T1000 (cell line): ENCODE results near the gene NPB.
A peak's percentile ranks its signal among the peaks of the same experiment; 100 is the strongest.

Source experiments
- DNase-seq: peaks from one replicate; lab custom pipeline; 2025; ENCODE audit warnings: mixed read lengths; lab: John Stamatoyannopoulos, UW

NPB gene

DNA sequence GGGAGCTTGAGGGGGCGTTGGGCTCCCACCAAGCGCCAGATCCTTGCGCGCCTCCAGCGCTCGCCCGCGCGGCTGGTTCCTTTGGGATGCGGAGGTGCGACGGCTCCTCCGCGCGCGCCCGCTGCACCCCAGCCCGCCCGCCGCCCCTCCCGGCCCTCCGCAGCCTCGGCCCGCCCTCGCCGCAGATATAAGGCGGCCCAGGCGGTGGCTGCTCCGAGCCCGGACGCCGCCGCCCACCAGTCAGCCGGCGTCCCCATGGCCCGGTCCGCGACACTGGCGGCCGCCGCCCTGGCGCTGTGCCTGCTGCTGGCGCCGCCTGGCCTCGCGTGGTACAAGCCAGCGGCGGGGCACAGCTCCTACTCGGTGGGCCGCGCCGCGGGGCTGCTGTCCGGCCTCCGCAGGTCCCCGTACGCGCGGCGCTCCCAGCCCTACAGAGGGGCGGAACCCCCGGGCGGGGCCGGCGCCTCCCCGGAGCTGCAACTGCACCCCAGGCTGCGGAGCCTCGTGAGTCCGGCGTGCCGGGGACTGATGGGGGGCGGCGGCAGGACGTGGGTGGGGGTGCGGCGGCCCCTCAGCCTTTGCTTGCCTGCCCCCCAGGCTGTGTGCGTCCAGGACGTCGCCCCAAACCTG, at the start of gene NPB:
Gene NPB, plus strand, starts transcription at position 216 of the 630 bp plus-strand sequence. Its CDS starts 40 bp downstream, at position 256.
- DNase-seq = no peak

DNA sequence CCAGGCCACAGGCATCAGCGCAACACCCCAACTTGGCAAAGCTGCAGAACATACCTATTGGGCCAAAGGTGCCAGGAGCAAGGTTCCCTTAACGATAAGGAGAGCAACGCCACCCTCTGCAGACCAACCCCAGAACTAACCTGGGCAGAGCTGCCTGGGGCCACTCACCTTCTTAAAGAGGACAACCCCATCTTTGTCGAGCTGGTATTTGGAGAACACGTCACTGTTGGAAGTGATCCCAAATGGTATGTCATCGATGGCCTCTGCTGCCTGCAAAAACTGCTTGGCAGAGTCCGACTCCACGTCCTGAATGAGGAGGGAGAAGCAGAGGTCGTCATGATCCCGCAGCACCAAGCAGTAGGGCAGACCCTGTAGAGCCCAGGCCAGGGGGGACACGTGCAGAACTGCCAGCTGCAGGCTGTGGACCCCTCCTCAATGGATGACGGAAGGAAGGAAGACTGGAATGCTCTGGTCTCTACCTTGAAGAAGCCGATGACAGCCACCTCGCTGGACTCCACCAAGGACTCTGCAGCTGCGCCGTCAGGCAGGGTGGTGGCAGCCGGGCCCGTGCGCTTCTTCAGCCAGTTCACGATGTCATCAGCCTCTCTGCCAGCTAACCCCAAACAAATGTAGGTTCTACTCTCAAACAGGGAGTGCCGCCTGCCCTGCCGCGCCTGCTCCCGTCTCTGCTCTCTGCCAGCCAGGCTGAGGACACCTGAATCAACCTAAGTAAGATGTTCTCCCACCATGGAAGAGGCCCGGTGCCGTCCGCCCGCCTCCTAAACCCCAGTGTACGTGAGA, 46.9 kb upstream of the NPB start:
- DNase-seq = no peak

DNA sequence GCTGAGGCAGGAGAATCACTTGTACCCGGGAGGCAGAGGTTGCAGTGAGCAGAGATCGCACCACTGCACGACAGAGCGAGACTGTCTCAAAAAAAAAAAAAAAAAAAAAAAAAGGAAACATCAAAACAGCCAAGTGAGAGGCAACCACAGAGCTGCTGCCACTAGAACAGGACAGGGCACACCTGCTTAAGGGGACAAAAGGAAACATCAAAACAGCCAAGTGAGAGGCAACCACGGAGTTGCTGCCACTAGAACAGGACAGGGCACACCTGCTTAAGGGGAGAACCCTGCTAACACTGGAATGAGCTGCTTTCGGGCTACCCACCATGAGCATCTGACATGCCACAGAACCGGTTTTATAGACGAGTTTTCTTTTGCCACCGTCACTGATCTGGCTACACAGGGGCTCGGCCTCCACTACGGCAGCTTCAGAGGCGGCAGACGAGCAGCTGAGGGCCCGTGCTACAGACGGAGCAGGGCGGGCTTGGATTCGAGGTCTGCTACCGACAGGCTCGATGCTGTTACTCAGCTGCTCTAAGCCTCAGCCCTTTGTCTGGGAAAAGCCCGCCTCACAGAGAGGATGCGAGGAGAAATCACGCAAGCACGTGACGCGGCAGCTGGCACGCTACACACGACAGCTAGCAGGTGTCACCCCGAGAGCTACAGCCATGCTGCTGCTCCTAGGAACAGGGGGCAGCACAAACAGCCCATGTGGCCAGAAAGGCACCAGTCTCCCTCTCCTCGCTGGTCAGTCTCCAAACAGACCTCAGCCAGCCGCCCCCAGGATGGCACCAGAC, 43.7 kb upstream of the NPB start:
- DNase-seq = no peak

DNA sequence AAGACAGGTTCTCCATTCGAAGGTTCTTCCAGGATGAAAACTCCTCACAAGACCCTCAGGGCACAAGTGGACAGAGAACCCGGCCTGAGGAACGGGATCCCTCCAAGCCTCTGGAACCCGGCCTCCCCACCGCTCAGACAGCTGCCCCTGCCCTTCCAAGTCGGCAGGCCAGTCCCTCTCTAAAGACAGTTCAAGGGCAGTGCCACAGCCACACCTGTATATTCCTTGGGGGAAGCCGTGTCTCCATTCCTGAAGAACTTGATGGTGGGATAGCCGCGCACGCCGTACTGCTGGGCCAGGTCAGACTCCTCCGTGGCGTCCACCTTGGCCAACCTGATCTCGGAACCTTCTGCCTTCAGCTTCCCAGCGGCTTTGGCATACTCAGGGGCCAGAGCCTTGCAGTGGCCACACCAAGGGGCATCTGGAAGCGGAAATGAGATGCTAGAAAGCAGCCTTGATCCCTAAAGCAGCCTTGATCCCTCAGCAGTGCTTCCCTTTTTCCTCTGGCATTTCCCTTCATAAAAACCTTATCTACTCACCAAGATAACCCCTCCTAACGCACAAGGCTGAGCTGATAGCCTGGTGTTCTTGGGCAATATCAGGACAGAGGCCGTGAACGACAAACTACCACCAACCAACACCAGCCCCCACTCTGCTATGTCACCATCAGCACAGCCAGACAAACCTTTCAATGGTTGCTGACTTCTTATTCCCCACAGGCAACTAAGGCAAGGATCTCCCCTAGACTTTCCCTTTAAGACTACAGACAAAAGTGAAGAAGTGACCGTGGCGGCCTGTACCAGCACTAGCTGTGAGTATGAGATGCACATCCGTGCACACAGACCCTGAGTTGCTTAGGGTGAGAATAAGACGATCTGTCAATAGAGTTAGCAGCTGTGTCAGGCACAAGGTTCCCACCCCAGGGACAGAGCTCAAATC, 42.8 kb upstream of the NPB start:
- DNase-seq = no peak

DNA sequence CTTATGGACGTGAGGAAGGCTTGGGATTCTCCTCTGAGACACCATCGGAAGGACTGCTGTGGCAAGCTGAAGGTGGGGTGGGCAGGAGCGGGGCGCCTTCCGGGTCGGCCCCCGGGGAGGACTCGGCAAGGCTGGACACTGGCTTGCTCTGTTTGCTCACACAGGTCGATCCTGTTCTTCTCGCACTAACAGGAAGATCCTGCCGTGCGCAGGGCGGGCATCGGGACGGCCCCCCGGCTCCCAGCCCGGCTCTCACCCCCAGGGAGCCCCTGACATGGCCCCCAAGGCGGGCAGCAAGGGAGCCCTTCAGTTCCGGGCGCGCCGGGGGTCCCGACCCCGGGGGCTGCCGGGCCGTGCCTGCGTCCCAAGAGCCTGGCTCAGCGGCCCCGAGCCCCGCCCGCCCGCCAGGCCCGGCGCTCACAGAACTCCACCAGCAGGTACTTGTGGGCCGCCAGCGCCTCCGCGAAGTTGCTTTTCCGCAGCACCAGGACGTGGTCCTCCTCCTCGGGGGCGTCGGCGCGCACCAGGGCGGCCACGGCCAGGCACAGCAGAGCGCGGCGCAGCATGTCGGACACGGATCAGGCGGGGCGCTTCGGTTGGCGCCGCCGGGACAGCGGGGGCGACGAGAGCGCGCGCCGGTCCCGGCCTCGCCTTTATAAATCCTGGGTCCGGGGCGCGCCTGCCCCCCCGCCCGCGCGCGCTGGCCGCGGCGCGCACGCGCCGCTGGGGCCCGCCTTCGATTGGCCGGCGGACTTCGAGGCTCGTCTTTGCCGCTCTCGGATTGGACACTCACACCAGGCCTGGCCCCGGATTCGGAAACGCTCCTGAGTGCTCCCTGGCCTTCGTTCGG, 41.9 kb upstream of the NPB start, which contains the start of gene P4HB:
Gene P4HB, minus strand, starts transcription at position 630 of the 850 bp plus-strand sequence. Its CDS starts 64 bp downstream, at position 566.
- DNase-seq = no peak

DNA sequence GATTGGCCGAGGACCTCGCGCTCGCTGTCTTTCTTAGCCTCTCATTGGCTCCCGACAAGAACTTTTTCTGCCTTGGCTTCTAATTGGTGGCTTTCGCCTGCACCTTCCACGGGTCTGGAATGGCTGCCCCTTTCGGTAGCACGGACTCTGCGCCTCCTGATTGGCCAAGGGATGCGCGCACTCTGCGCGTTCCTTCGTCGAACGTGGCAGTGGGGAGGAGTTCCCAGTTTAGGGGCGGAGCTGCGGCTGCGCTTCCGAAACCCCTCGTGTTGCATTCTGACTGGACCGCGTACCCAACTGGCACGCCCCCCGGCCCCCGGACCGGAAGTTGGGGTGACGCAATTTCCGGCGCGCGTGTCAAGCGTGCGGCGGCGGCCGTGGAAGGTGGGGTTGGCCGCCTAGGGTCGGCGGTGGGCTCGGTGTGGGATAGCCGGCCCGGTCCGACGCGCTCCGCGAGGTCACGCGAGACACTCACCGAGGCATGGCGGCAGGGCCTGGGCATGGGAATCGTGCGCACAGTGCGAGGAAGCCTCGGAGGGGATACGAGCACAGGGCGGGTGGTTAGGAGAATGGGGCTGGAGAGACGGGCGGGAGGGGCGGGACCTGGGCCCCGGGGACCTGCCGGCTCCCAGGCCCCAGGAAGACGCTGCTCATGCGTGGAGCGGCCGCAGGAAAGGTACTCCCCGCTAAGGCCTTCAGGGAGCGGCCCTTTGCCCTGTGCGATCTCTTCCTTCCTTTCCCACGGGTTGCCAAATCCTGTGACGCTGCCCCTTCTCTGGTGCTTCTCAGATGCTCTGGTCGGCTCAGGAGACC, 41.1 kb upstream of the NPB start:
- DNase-seq = peak; percentile 99

DNA sequence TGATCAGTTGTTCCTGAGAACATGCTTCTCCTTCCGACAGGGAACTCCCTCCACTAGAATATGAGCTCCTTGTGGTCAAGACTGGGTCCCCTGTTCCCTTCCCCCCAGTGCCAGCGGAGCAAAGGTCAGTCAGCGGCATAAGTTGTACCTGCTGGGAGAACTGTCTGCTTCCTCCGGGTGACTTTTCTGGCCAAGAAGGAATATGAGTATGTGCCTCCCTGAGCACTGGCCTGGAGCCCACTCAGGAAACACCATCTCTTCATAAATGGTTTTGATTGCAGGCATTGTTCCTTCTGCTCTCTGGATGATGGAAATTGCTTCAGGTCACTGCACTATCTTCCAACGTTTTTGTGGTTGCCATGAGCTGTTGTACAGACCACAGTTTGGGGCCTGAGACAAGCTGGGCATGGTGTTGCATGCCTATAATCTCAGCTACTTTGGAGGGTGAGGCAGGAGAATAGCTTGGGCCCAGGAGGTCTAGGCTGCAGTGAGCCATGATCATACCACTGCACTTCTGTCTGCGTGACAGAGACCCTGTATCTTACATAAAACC, 38.8 kb upstream of the NPB start:
- DNase-seq = no peak

DNA sequence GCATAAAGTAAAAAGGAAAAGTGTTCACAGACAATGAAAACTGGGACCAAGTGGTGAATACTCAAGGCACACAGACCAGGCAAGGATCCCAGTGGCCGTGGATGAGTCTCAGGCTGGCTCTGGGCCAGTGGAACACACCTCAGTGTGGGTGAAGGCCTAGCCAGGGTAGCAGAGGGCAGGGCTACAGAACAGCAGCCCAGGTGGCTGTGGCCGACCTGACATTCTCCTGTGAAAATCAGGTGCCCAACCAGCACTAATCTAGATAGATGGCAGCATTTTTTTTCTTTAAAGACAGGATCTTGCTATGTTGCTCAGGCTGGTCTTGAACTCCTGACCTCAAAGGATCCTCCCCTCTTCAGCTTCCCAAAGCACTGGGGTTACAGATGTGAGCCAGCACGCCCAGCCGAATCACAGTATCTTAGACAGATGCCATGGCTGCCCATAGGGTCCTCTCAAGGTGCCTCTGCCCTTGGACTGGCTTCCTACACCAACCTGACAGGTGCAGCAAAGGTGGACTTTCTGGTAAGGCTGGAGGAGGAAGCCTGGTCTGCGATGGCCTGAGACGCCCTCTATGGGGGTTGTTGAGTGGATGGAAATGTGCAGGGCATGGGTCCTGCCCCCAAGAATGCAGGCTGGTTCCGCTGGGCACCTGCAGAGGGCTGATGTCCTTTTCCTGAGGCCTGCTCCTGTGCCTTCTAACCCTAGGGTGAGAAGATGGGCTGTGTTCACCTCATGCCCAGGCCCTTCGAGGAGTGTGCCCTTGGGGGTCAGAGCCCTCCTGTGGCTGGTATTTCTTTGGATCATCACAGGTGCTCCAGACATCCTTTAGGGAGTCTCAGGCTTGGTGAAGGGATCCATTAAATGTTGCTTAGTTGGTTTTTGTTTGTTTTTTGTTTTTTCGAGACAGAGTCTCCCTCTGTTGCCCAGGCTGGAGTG, 37.9 kb upstream of the NPB start:
- no peak for DNase-seq

DNA sequence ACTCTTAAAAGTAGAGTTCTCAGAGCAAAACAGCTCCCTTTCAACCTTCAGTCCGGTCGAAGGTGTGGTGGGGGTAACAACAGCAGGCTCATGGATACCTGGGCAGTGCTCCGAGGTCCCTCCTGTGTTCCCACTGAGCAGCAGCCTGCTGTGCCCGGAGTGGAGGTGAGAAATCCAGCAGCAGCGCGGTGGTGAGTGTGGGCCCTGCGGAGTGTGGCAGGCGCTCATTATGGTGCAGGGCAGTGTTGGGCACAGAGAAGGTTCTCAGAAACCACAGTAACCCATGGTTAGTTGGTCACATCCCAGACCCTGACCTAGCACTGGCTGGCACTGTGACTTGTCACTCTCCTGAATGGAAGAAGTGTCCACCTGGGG, 36.7 kb upstream of the NPB start:
- no peak for DNase-seq

DNA sequence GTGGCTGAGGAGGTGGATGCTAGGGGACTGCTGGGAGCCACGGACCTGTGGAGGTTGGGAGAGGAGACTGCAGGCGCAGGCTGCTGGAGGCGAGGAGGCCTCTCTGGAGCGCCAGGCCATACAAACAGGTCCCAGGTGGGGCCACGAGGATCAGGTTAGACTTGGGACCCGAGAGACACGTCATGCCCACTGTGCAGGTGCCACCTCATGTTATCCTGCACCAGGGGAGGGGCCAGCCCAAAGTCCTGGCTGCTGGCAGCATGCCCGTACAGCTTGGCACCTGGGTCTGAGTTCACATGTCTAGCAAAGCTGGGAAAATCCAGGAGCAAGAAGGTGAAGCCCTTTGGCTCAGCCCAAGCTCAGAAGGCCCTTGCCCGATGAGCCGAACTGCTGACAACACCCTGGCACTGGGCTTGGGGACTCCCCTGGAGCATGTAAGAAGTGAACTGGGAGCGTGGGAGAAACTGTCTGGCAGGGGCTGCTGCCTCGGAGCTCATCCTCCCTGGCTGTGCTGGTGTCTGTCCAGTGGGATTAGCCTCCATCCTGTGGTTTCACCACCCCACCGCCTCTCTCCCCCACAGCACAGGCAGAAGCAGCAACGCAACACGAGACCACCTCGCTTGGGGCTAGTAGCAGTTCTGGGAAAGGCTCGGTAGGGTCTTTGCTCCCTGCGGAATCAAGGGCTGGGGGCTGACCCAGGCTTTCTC, 36.2 kb upstream of the NPB start:
- DNase-seq = no peak

DNA sequence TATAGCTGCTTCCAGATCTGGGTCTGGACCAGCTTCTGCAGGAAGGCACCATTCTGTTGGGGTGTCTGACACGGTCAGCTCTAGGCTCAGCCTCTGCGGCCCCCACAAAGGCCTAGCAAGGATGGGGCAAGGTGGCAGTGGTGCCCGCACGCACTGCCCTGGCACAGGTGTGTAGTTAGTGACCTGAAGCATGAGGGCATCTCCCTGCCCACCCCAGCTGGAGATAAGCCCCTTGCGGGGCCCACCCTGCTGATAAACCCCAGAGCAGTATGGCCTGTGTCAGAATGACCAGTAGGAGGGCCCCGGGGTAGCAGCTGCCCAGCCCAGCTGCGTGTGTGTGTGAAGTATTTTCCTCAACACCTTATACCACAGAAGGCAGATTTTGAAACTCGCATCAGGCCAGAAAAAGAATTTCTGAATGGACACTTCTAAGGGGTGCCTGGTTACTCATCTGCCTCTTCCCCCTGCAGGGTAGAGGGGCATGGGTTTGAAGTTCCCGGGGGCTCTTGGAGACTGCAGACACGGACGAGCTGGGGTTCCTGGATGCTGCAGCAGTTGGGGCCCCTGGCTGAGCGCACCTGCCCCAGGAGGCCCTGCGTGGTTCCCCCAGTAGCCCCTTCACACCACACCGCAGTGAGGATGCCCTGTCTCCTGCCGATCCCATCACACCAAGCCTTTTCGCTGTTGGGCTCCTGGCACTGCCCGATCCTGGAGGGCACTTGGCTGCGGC, 35.4 kb upstream of the NPB start:
- DNase-seq = no peak

DNA sequence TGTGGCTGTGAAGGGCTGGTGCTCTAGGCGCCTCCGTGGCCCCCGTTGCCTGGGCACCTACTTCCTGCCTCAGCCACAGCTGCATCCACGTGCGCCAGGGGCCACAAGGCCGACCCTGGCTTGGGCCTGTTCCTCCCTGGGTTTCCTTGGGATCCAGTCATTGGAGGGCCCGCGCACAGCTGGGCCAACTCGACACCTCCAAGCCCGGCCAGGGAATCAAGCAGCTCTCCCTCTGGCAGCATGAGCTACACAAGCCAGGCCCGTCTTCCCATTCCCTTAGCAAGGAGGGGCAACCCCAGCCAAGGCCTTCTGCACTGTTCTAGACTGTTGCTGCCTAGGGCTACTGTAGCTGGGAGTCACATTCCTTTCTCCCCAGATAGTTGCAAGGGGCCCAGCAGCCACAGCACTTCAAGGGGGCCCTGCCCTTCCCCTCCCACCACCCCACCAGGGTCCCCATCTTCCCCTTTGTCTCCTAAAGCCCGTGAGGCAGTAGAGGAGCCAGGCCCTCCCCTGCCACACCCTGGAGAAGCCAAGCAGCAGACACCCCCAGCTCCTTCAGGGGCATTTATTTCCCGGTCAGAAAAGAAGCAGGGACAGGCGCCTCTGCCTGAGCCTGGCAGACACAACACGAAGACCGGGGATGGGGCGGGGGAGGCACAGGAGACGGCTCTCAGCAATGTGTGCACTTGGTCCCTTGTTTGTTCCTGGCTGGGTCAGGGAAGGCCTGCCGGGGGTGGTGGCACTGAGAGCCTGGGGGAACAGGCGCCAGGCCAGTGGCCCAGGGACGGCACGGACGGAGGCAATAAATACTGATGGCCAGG, 34.7 kb upstream of the NPB start:
- peak; percentile 30 for DNase-seq

DNA sequence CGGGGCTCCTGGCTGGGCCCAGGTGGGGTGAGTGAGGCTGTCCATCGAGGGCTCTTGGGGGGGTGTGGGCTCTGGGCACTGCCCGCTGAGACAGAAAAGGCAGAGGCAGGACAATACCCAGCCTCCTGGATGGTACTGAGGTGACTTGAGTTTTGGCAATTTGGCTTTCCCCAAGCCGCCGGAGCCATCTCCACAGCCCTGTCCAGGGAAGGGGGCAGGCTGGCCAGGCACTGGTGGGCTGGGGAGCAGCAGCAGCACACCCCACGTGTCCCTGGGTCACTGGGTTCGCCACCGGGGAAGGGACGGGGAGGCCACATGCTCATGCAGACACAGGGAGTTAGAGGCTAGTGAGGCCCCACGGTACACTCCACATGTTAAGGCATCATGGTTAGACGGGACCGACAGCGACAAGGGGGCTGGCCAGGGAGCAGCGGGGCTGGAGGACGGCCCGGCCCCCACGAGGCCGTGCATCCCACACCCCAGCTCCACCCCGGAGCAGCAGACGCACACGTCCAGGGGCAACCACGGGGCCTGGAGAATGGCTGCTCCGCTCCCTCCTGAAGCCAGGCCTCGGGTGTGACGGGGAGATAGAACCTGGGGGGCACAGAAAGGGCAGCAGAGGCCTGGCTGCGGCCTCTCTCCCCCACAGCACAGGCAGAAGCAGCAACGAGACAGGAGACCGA, 33.9 kb upstream of the NPB start:
- no peak for DNase-seq

DNA sequence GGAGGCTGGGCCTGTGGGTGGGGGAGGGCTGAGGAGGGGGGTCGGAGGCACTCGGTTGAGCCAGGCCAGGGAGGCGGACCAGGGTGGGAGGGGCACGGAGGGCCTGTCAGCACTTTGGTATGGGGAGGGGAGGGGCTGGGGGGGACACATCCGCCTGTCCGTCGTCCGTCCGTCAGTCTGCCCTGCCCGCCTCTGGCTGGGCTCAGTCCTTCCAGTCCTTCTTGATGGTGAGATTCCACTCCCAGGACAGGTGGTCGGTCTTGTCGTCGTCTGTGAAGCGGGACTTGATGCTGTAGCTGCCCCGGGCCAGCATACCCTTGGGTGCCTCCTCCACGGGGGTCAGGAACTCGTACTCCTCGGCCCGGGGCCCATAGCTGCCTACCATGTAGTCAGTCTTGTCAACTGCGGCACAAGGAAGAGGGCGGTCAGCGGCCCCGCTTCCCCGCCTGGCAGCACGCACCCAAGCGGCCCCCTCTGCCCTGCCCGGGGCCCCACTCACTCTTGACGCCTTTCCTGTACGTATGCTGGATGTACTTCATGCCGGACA, 33.3 kb upstream of the NPB start:
- peak; percentile 77 for DNase-seq
